Activated naive CD4-positive, alpha-beta T cell (primary cell): ENCODE results near the gene CCDC198.

Experiments
- DNase-seq, 4 experiments: peaks; one replicate each; lab custom pipeline; 2025; lab: John Stamatoyannopoulos, UW

Gene CCDC198

GRCh38 chr14:57493467-57494181, at the start of gene CCDC198:
Gene CCDC198 (minus strand): TSS chr14:57493857. CDS start chr14:57493715, 142 bp downstream.
- no peak for DNase-seq

GRCh38 chr14:57533214-57533613, 39.6 kb upstream of the CCDC198 start:
- no peak for DNase-seq

- no peak for DNase-seq
Measured at GRCh38 chr14:57530571-57530970, 36.9 kb upstream of the CCDC198 start.

GRCh38 chr14:57526942-57527341, 33.3 kb upstream of the CCDC198 start:
- no peak for DNase-seq

- no peak for DNase-seq
Measured at GRCh38 chr14:57519043-57519442, 25.4 kb upstream of the CCDC198 start.

GRCh38 chr14:57512220-57512619, 18.6 kb upstream of the CCDC198 start:
- DNase-seq = no peak

- DNase-seq = no peak
Measured at GRCh38 chr14:57508756-57509155, 15.1 kb upstream of the CCDC198 start.

GRCh38 chr14:57502586-57503254, 9.1 kb upstream of the CCDC198 start:
- no peak for DNase-seq

- no peak for DNase-seq
Measured at GRCh38 chr14:57501039-57501557, 7.4 kb upstream of the CCDC198 start.

- DNase-seq = no peak
Measured at GRCh38 chr14:57498659-57499058, 5.0 kb upstream of the CCDC198 start.

- DNase-seq = no peak
Measured at GRCh38 chr14:57498035-57498434, 4.4 kb upstream of the CCDC198 start.

- DNase-seq = no peak
Measured at GRCh38 chr14:57495416-57495815, 1.8 kb upstream of the CCDC198 start.

- no peak for DNase-seq
Measured at GRCh38 chr14:57492859-57493258, 798 bp downstream of the CCDC198 start.

GRCh38 chr14:57491640-57492039, 2.0 kb downstream of the CCDC198 start:
- no peak for DNase-seq

GRCh38 chr14:57487771-57488170, 5.9 kb downstream of the CCDC198 start:
- DNase-seq = no peak

GRCh38 chr14:57486767-57487379, 6.8 kb downstream of the CCDC198 start:
- DNase-seq = no peak

GRCh38 chr14:57485635-57486034, 8.0 kb downstream of the CCDC198 start:
- no peak for DNase-seq

GRCh38 chr14:57482120-57482519, 11.5 kb downstream of the CCDC198 start:
- no peak for DNase-seq

- no peak for DNase-seq
Measured at GRCh38 chr14:57480051-57480450, 13.6 kb downstream of the CCDC198 start.

- no peak for DNase-seq
Measured at GRCh38 chr14:57479197-57479596, 14.5 kb downstream of the CCDC198 start.

GRCh38 chr14:57478050-57478449, 15.6 kb downstream of the CCDC198 start:
- no peak for DNase-seq

GRCh38 chr14:57470909-57471308, 22.7 kb downstream of the CCDC198 start:
- DNase-seq = no peak
